Parathyroid adenoma (tissue), 2 donors: ENCODE data around the gene NFIB.

Experiments used
- H2AFZ ChIP-seq: fragments of 300-600 bp; sonication (generic); one replicate; pipeline ENCODE4 v1.7.0; 2017; ENCODE audit warnings: antibody characterized with exemption, mild to moderate bottlenecking
- H3K27ac ChIP-seq: fragments of 300-600 bp; sonication (generic); one replicate; pipeline ENCODE4 v1.7.0; 2017
- H3K27me3 ChIP-seq: fragments of 300-600 bp; sonication (generic); one replicate; pipeline ENCODE4 v1.7.0; 2017; ENCODE audit warnings: low read length; ENCODE audit not compliant: control insufficient read depth, insufficient read depth
- H3K36me3 ChIP-seq: fragments of 300-600 bp; sonication (generic); one replicate; pipeline ENCODE4 v1.7.0; 2017; ENCODE audit warnings: low read length; ENCODE audit not compliant: control insufficient read depth, insufficient read depth
- H3K4me1 ChIP-seq: fragments of 300-600 bp; sonication (generic); one replicate; pipeline ENCODE4 v1.7.0; 2017; ENCODE audit warnings: control low read depth
- H3K4me2 ChIP-seq: fragments of 300-600 bp; sonication (generic); one replicate; pipeline ENCODE4 v1.7.0; 2017; ENCODE audit warnings: low read length
- H3K4me3 ChIP-seq: fragments of 300-600 bp; sonication (generic); one replicate; pipeline ENCODE4 v1.7.0; 2017; ENCODE audit warnings: low read depth, low read length
- H3K79me2 ChIP-seq: fragments of 300-600 bp; sonication (generic); one replicate; pipeline ENCODE4 v1.7.0; 2017; ENCODE audit warnings: control low read depth
- H3K9ac ChIP-seq: fragments of 300-600 bp; sonication (generic); one replicate; pipeline ENCODE4 v1.7.0; 2017; ENCODE audit warnings: mild to moderate bottlenecking
- H3K9me3 ChIP-seq: fragments of 300-600 bp; sonication (generic); one replicate; pipeline ENCODE4 v1.7.0; 2017; ENCODE audit warnings: low read length; ENCODE audit not compliant: control insufficient read depth
- CTCF ChIP-seq: fragments of 300-600 bp; sonication (generic); IDR thresholded peaks from one replicate; pipeline ENCODE4 v1.7.0; 2017; ENCODE audit warnings: antibody characterized with exemption, mild to moderate bottlenecking
- donor health status: primary hyperparathyroidism.

The NFIB gene

GRCh38 chr9:14306188-14306587 lies 7.8 kb downstream of the NFIB start:
- Histone ChIP-seq H3K9ac (no peak overlapping the region), H3K9me3 (no peaks in the 10 kb centered on the region), H3K79me2 (no peaks in the 10 kb centered on the region), H3K4me3 (no peak overlapping the region), H3K4me1 (no peaks in the 10 kb centered on the region), H2AFZ (no peak overlapping the region), H3K27ac (no peak overlapping the region), H3K27me3 (no peaks in the 10 kb centered on the region), H3K4me2 (no peak overlapping the region), H3K36me3 (no peaks in the 10 kb centered on the region)
- TF ChIP-seq CTCF = no peak

GRCh38 chr9:14304259-14304658 lies 9.7 kb downstream of the NFIB start:
- no peaks in the 10 kb centered on the region for H3K27me3 ChIP-seq
- no peaks in the 10 kb centered on the region for H3K36me3 ChIP-seq
- no peak overlapping the region for H3K9ac ChIP-seq
- no peak overlapping the region for H3K27ac ChIP-seq
- H3K4me1 ChIP-seq = no peaks in the 10 kb centered on the region
- H3K4me3 ChIP-seq = no peak overlapping the region
- H3K4me2 ChIP-seq = no peak overlapping the region
- no peak for TF ChIP-seq CTCF
- H3K79me2 ChIP-seq = no peaks in the 10 kb centered on the region
- no peaks in the 10 kb centered on the region for H3K9me3 ChIP-seq
- no peak overlapping the region for H2AFZ ChIP-seq

- H3K4me3 ChIP-seq = no peak overlapping the region
- H3K9ac ChIP-seq = no peak overlapping the region
- H3K4me2 ChIP-seq = no peak overlapping the region
- H3K27ac ChIP-seq = no peak overlapping the region
- H2AFZ ChIP-seq = no peak overlapping the region
- no peak for TF ChIP-seq CTCF
- H3K4me1 ChIP-seq = no peaks in the 10 kb centered on the region
- no peaks in the 10 kb centered on the region for H3K79me2 ChIP-seq
- no peaks in the 10 kb centered on the region for H3K27me3 ChIP-seq
- H3K36me3 ChIP-seq = no peaks in the 10 kb centered on the region
- H3K9me3 ChIP-seq = no peaks in the 10 kb centered on the region
These were observed 10.4 kb downstream of the NFIB start for GRCh38 chr9:14303521-14303920.

- Histone ChIP-seq H3K4me2 (no peak overlapping the region), H3K9me3 (no peaks in the 10 kb centered on the region), H3K9ac (no peak overlapping the region), H3K79me2 (no peaks in the 10 kb centered on the region), H3K36me3 (no peaks in the 10 kb centered on the region), H3K27me3 (no peaks in the 10 kb centered on the region), H3K4me3 (no peak overlapping the region), H3K4me1 (no peaks in the 10 kb centered on the region), H2AFZ (no peak overlapping the region), H3K27ac (no peak overlapping the region)
- no peak for TF ChIP-seq CTCF
These were observed 10.8 kb downstream of the NFIB start for GRCh38 chr9:14303100-14303499.

GRCh38 chr9:14302405-14302804 lies 11.5 kb downstream of the NFIB start:
- Histone ChIP-seq H3K4me2 (no peak overlapping the region), H3K4me1 (no peaks in the 10 kb centered on the region), H3K36me3 (no peaks in the 10 kb centered on the region), H3K79me2 (no peaks in the 10 kb centered on the region), H3K9me3 (no peaks in the 10 kb centered on the region), H2AFZ (no peak overlapping the region), H3K4me3 (no peak overlapping the region), H3K9ac (no peak overlapping the region), H3K27me3 (no peaks in the 10 kb centered on the region), H3K27ac (no peak overlapping the region)
- TF ChIP-seq CTCF = no peak
